Breast epithelium (tissue), 4 donors: Measurements from ENCODE around the gene FASN. TPM values are rescaled to one million over a fixed set of nuclear protein-coding genes. Genes with fewer than 3 reads are reported as not detected.

Experiments
- DNase-seq, 2 donors: peaks; one replicate each; pipeline ENCODE4 v3.0.0-alpha.2; 2019; ENCODE audit warnings: low spot score in 2 of 2
- H3K27ac ChIP-seq, 2 donors: fragments of 200-600 bp; sonication (generic) in 1 of 2; one replicate each; pipeline ENCODE4 v1.5.1; 2016 to 2019; ENCODE audit warnings: mild to moderate bottlenecking in 1 of 2
- H3K27me3 ChIP-seq, 2 donors: fragments of 200-600 bp; sonication (generic) in 1 of 2; one replicate each; pipeline versions ENCODE4 v1.5.1 to v1.6.0; 2017 to 2019; ENCODE audit warnings: control low read depth in 1 of 2, mild to moderate bottlenecking in 1 of 2
- H3K36me3 ChIP-seq: fragments of 200-600 bp; one replicate; pipeline ENCODE4 v1.5.1; 2019
- H3K4me1 ChIP-seq, 2 donors: fragments of 200-600 bp; sonication (generic); one replicate each; pipeline ENCODE4 v1.5.1; 2016 to 2019; ENCODE audit warnings: control low read depth in 1 of 2
- H3K4me3 ChIP-seq, 3 donors: fragments of 200-600 bp; sonication (generic); 1 replicate in 2 of 3; 2 replicates in 1 of 3; pipeline ENCODE4 v1.5.1; 2016 to 2019; ENCODE audit warnings: mild to moderate bottlenecking in 3 of 3, moderate library complexity in 2 of 3
- H3K9me3 ChIP-seq, 2 donors: fragments of 200-600 bp; sonication (generic) in 1 of 2; one replicate each; pipeline ENCODE4 v1.5.1; 2016 to 2019; ENCODE audit warnings: control low read depth in 1 of 2
- POLR2A ChIP-seq: fragments of 450-650 bp; IDR thresholded peaks from one replicate; pipeline ENCODE4 v1.6.1; 2016; ENCODE audit warnings: antibody characterized with exemption, mild to moderate bottlenecking, moderate library complexity
- POLR2AphosphoS5 ChIP-seq, 3 donors: sonication (generic); formaldehyde crosslinking; IDR thresholded peaks; one replicate each; pipeline ENCODE4 v1.6.1; 2017; ENCODE audit warnings: antibody characterized with exemption in 3 of 3
- intact Hi-C: fragments of 100-400 bp; cut with DNase I; formaldehyde crosslinking; loops from one replicate; pipeline ENCODE4 v1.15.1; 2023; ENCODE audit warnings: low total_unique reads
- total RNA-seq, 3 donors: library from RNA; depleted of rRNA; stranded (reverse); fragments of >200 nt; gene quantifications; one replicate each; pipeline ENCODE4 v1.1.0, GENCODE V29; 2016
- TF ChIP-seq, protein P1 (sequence below), 3 donors: fragments of 450-650 bp; IDR thresholded peaks; one replicate each; pipeline ENCODE4 v1.5.1; 2016 to 2017; ENCODE audit warnings: antibody characterized with exemption in 3 of 3, mild to moderate bottlenecking in 3 of 3, moderate library complexity in 3 of 3

FASN gene
- total RNA-seq, 3 donors from 2014 or later, result 95.4 to 590 (median 98.6) TPM

DNA sequence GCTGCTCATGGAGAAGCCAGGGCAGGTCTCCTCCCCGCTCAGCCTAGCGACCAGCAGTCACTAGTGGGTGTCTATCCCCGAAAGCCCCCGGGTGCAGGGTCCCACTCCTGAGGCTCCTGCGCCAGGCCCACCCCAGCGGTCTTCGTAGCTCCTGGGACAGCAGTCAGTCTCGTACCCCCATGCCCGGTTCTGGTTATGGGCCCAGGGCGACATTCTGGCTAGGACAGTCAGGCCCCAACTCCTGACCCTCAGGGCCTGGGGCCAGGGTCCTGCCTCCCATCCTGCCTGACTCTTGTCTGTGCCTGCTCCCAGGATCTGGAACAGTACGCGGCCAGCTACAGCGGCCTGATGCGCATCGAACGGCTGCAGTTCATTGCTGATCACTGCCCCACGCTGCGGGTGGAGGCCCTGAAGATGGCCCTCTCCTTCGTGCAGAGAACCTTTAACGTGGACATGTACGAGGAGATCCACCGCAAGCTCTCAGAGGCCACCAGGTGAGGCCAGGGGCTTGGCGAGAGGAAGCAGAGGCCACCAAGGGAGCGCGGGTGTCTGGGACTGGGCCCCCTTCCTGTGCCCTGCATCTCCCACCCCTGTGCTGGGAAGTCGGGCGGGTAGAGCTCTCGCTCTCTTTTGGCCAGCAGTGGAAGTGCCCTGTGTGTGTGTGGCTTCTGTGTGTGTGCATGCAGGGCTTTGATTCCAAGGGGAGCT, 44.3 kb downstream of the FASN start:
- no peak overlapping the region for H3K27ac ChIP-seq
- peaks cover 6 to 23% of the 10 kb centered on the region in 2 donors for H3K4me1 ChIP-seq
- intact Hi-C loops, result no loop called here
- no peaks in the 10 kb centered on the region for H3K9me3 ChIP-seq
- no peaks in the 10 kb centered on the region for H3K27me3 ChIP-seq
- DNase-seq, result no peak
- TF ChIP-seq POLR2AphosphoS5 (IDR thresholded peaks at IDR 0.05), result no peak
- TF ChIP-seq, protein P1, sequence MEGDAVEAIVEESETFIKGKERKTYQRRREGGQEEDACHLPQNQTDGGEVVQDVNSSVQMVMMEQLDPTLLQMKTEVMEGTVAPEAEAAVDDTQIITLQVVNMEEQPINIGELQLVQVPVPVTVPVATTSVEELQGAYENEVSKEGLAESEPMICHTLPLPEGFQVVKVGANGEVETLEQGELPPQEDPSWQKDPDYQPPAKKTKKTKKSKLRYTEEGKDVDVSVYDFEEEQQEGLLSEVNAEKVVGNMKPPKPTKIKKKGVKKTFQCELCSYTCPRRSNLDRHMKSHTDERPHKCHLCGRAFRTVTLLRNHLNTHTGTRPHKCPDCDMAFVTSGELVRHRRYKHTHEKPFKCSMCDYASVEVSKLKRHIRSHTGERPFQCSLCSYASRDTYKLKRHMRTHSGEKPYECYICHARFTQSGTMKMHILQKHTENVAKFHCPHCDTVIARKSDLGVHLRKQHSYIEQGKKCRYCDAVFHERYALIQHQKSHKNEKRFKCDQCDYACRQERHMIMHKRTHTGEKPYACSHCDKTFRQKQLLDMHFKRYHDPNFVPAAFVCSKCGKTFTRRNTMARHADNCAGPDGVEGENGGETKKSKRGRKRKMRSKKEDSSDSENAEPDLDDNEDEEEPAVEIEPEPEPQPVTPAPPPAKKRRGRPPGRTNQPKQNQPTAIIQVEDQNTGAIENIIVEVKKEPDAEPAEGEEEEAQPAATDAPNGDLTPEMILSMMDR (IDR thresholded peaks at IDR 0.05), result no peak
- no peak for TF ChIP-seq POLR2A
- no peaks in the 10 kb centered on the region for H3K36me3 ChIP-seq
- no peak overlapping the region for H3K4me3 ChIP-seq

DNA sequence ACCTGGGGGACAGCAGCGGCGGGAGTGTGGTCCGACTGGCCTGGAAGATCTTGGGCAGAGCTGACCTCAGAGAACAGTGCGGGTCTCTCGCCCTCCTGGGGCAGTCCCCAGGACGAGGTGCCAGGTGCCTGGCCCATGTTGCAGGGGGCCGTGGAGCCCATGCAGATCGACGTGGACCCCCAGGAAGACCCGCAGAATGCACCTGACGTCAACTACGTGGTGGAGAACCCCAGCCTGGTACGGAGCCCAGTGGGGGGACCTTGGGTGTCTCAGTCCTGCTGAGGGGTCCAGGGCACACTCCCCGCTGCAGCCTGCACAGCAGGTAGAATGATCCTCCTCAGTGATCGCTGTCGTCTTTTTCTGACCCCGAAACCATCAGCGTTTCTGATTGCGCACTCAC, 44.9 kb downstream of the FASN start:
- Histone ChIP-seq H3K27me3 (no peaks in the 10 kb centered on the region), H3K27ac (no peak overlapping the region), H3K9me3 (no peaks in the 10 kb centered on the region), H3K4me3 (peak overlapping the region; percentile 79 to 98 (median 79)), H3K4me1 (peaks cover 6 to 23% of the 10 kb centered on the region in 2 donors), H3K36me3 (no peaks in the 10 kb centered on the region)
- intact Hi-C loops, result no loop called here
- TF ChIP-seq POLR2A, result no peak
- TF ChIP-seq, protein P1 (IDR thresholded peaks at IDR 0.05), result no peak
- no peak for TF ChIP-seq POLR2AphosphoS5 (IDR thresholded peaks at IDR 0.05)
- DNase-seq, result no peak

DNA sequence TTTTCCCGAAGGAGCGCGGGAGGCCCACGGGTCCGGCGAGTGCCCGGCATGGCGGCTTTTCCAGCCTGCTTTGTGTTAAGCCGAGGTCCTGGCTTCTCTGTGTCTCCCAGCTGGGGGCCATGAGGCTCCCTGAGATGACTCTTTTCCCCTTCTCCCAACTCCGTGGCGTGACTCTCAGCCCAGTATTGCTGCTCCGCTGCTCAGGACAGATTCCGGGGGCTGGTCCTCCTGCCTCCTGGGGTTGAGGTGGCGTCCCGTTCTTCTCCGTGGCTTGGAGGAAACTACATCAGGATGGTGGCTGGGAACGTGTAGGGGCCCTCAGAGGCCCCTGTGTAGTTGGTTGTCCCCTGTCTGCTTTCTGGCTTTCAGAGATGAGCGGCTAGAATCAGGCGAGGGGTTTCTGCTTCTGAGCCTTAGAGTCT, 45.4 kb downstream of the FASN start:
- DNase-seq, result no peak
- Histone ChIP-seq H3K27me3 (no peaks in the 10 kb centered on the region), H3K27ac (no peak overlapping the region), H3K4me1 (peaks cover 6 to 23% of the 10 kb centered on the region in 2 donors), H3K4me3 (peak overlapping the region; percentile 79 to 98 (median 79)), H3K9me3 (no peaks in the 10 kb centered on the region), H3K36me3 (no peaks in the 10 kb centered on the region)
- intact Hi-C loops, result no loop called here
- TF ChIP-seq, protein P1 (IDR thresholded peaks at IDR 0.05), result no peak
- no peak for TF ChIP-seq POLR2A
- TF ChIP-seq POLR2AphosphoS5 (IDR thresholded peaks at IDR 0.05), result no peak

DNA sequence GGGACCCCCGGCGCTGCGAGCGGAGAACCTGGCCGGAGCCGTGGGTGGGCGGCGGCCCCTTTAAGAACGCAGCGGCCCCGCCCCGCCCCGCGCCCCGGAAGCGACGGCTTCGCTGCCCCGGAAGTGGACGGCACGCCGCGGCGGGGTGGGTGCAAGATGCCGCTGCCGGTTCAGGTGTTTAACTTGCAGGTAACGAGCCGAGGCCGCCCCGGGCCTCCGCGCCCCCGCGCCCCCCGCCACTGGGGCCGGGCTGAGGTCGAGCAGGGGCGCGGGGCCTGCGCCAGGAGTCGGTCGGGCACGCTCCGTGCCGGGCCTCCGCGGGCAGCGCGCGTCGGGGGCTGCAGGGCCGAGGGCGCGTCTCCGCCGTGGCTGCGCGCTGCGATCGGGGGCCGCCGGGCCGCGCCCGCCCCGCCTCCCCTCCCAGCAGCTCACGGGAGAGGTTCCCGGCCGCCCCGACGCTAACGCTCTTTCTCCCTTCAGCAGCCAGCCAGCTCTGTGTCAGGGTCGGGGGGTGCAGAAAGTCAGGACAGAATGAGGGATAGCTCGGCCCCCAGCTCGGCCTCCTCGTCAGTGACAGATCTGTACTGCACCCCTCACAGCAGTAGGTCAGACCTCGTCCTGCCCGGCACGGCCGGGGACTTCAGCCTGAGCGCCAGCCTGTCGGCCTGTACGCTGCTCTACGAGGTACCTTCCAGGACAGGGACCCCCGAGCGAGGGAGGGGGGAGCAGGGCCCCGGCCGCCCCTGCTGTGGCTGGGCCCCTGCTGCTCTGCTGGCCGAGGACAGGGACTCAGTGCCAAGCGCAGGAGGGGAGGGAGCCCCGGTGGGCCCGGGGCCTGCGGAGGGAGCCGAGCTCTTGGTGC, 46.0 kb downstream of the FASN start, which contains the start of the genes GPS1 and RFNG:
GPS1 (plus strand) TSS at position 123 of the 862 bp plus-strand sequence; CDS start at position 157, 34 bp downstream.
RFNG (minus strand) TSS at position 36 of the 862 bp plus-strand sequence. CDS start 45 bp downstream, outside the sequence.
- TF ChIP-seq POLR2A (no peak), POLR2AphosphoS5 (IDR thresholded peaks at IDR 0.05) (peak in 1 of 3 donors; percentile 20)
- TF ChIP-seq, protein P1 (IDR thresholded peaks at IDR 0.05), result no peak
- intact Hi-C loops, result no loop called here
- no peaks in the 10 kb centered on the region for H3K27me3 ChIP-seq
- no peaks in the 10 kb centered on the region for H3K36me3 ChIP-seq
- H3K4me1 ChIP-seq, result peaks cover 6 to 23% of the 10 kb centered on the region in 2 donors
- peak within 1 kb of the TSS; percentile 79 to 98 (median 79) for H3K4me3 ChIP-seq
- DNase-seq, result peak; percentile 65 to 76
- H3K9me3 ChIP-seq, result no peaks in the 10 kb centered on the region
- peak within 1 kb of the TSS; percentile 55 to 84 for H3K27ac ChIP-seq
